Sigmoid colon (tissue), 7 donors: ENCODE measurements around the gene RACK1. TPM values are rescaled to one million over a fixed set of nuclear protein-coding genes. Genes with fewer than 3 reads are reported as not detected.
A peak's percentile ranks its signal among the peaks of the same experiment; 100 is the strongest.

Source experiments
- DNase-seq: peaks from one replicate; pipeline ENCODE4 v3.0.0-alpha.2; 2019
- H3K27ac ChIP-seq, 4 donors: fragments of 200-600 bp; sonication (generic); one replicate each; pipeline ENCODE4 v1.5.1; 2016 to 2019; ENCODE audit warnings: mild to moderate bottlenecking in 1 of 4
- H3K27me3 ChIP-seq, 3 donors: fragments of 200-600 bp; sonication (generic); one replicate each; pipeline ENCODE4 v1.5.1; 2019; ENCODE audit warnings: mild to moderate bottlenecking in 1 of 3
- H3K36me3 ChIP-seq, 4 donors: fragments of 200-600 bp; sonication (generic); one replicate each; pipeline ENCODE4 v1.5.1; 2016 to 2019
- H3K4me1 ChIP-seq, 4 donors: fragments of 200-600 bp; sonication (generic); one replicate each; pipeline ENCODE4 v1.5.1; 2017 to 2019
- H3K4me3 ChIP-seq, 4 donors: fragments of 200-600 bp; sonication (generic); one replicate each; pipeline ENCODE4 v1.5.1; 2017 to 2019; ENCODE audit warnings: mild to moderate bottlenecking in 2 of 4, moderate library complexity in 1 of 4
- H3K9me3 ChIP-seq, 4 donors: fragments of 200-600 bp in 3 of 4; sonication (generic) in 3 of 4; one replicate each; pipeline versions ENCODE4 v1.5.1 to v1.6.1; 2013 to 2019
- CTCF ChIP-seq, 4 experiments: fragments of 450-650 bp in 3 of 4; fragments of 200-600 bp in 1 of 4; IDR thresholded peaks; one replicate each; pipeline ENCODE4 v1.5.1; 2016 to 2019; ENCODE audit warnings: antibody characterized with exemption in 4 of 4, mild to moderate bottlenecking in 3 of 4, moderate library complexity in 2 of 4
- EP300 ChIP-seq, 4 donors: sonication (generic); formaldehyde crosslinking; IDR thresholded peaks; one replicate each; pipeline ENCODE4 v1.6.1; 2017; ENCODE audit warnings: antibody characterized with exemption in 4 of 4
- POLR2A ChIP-seq, 2 donors: fragments of 450-650 bp; IDR thresholded peaks; one replicate each; pipeline ENCODE4 v1.6.1; 2016; ENCODE audit warnings: antibody characterized with exemption in 2 of 2, mild to moderate bottlenecking in 2 of 2, moderate library complexity in 2 of 2
- POLR2AphosphoS5 ChIP-seq, 4 donors: sonication (generic); formaldehyde crosslinking; IDR thresholded peaks; one replicate each; pipeline ENCODE4 v1.6.1; 2017; ENCODE audit warnings: antibody characterized with exemption in 4 of 4
- WGBS, 2 donors: extraction: QIAGEN DNeasy Blood & Tissue Kit; methylation state at CpG; one replicate each; pipeline ENCODE4 v1.1.7; 2013; 5-methylcytosine and 5-hydroxymethylcytosine counted together
- intact Hi-C: fragments of 100-400 bp; cut with DNase I; formaldehyde crosslinking; loops from one replicate; pipeline ENCODE4 v1.15.1; 2023
- polyA plus RNA-seq, 3 donors: library from polyadenylated mRNA; stranded (reverse); fragments of 200-250 nt; gene quantifications; one replicate each; pipeline ENCODE4 v1.2.3, GENCODE V29; 2013
- total RNA-seq, 4 donors: library from RNA; depleted of rRNA; stranded (reverse); fragments of >200 nt; gene quantifications; one replicate each; pipeline ENCODE4 v1.1.0, GENCODE V29; 2016
- donor health status: healthy with polysubstance abuse.
- donor health status: Bipolar disorder and iron deficiency.
- donor health status: healthy.

RACK1 gene
- total and polyA plus RNA-seq, 7 donors: 1,821 to 2,943 (median 2,174) TPM

GRCh38 chr5:181236471-181236870 is 7.2 kb downstream of the RACK1 start:
- no peaks in the 10 kb centered on the region for H3K27me3 ChIP-seq
- DNase-seq: no peak
- H3K9me3 ChIP-seq: no peaks in the 10 kb centered on the region
- TF ChIP-seq CTCF (IDR thresholded peaks at IDR 0.05) (no peak), POLR2A (IDR thresholded peaks at IDR 0.05) (no peak), POLR2AphosphoS5 (IDR thresholded peaks at IDR 0.05) (no peak), EP300 (IDR thresholded peaks at IDR 0.05) (no peak)
- H3K36me3 ChIP-seq: peaks cover 74 to 100% (median 81%) of the 10 kb centered on the region in 4 donors
- H3K4me1 ChIP-seq: peaks cover 0 to 10% (median 8%) of the 10 kb centered on the region in 4 donors
- no peak overlapping the region for H3K4me3 ChIP-seq
- WGBS, 2 donors: 78 to 85% methylated on average over 6 of the region's 6 CpGs
- intact Hi-C loops: no loop called here
- no peak overlapping the region for H3K27ac ChIP-seq

DNA sequence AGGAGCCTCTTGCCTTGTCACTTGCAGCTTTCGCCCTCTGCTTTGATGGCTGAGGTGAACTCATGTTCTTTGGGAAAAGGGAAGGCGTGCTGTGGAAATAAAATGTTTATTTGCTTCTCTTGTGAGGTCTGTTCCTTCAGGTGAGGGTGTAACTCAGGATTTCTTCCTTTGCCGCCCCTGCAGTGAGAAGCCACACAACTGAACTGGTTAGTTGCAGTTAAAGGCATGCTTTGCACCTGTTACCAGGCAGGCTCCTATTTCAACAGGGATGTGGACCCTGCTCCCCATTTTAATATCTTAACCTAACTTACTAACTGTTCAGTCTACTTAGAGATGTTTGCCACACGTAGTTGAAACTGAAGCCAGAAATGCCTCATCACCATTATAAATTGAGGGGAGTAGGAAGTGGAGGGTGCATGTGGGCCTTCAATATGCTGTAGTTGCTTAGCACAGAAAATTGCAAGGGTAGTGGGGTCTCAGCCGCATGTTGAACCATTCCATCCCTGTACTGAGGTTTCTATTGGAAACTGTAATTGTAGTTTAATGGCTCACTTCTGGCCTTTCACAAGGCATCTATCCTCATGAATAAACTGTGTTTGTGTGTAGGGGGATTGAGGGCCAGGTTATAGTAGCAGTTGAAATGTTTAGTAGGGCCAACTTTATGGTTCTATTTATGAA is 7.9 kb downstream of the RACK1 start:
- H3K36me3 ChIP-seq: peaks cover 69 to 100% (median 75%) of the 10 kb centered on the region in 4 donors

GRCh38 chr5:181235323-181235688 is 8.4 kb downstream of the RACK1 start:
- no peaks in the 10 kb centered on the region for H3K27me3 ChIP-seq
- H3K36me3 ChIP-seq: peaks cover 64 to 99% (median 70%) of the 10 kb centered on the region in 4 donors
- 87 to 88% methylated on average over 5 of the region's 5 CpGs for WGBS, 2 donors
- no peak for DNase-seq
- H3K4me1 ChIP-seq: peaks cover 0 to under 1% (median 0%) of the 10 kb centered on the region in 4 donors
- no peaks in the 10 kb centered on the region for H3K9me3 ChIP-seq
- no peak overlapping the region for H3K4me3 ChIP-seq
- H3K27ac ChIP-seq: no peak overlapping the region
- intact Hi-C loops: no loop called here
- TF ChIP-seq EP300 (IDR thresholded peaks at IDR 0.05): no peak
- TF ChIP-seq POLR2A (IDR thresholded peaks at IDR 0.05): no peak
- TF ChIP-seq CTCF (IDR thresholded peaks at IDR 0.05): no peak
- TF ChIP-seq POLR2AphosphoS5 (IDR thresholded peaks at IDR 0.05): no peak

More for the DNA sequence above, 7.9 kb downstream of the RACK1 start:
- Histone ChIP-seq H3K27me3 (no peaks in the 10 kb centered on the region), H3K4me1 (peaks cover 0 to 4% (median 1%) of the 10 kb centered on the region in 4 donors), H3K27ac (no peak overlapping the region), H3K4me3 (no peak overlapping the region), H3K9me3 (no peaks in the 10 kb centered on the region)
- 74 to 79% methylated on average over 5 of the region's 5 CpGs for WGBS, 2 donors
- intact Hi-C loops: no loop called here
- no peak for TF ChIP-seq EP300 (IDR thresholded peaks at IDR 0.05)
- TF ChIP-seq POLR2A (IDR thresholded peaks at IDR 0.05): no peak
- no peak for TF ChIP-seq CTCF (IDR thresholded peaks at IDR 0.05)
- no peak for TF ChIP-seq POLR2AphosphoS5 (IDR thresholded peaks at IDR 0.05)
- no peak for DNase-seq

GRCh38 chr5:181234455-181235306 is 9.0 kb downstream of the RACK1 start:
- Histone ChIP-seq H3K9me3 (no peaks in the 10 kb centered on the region), H3K36me3 (peaks cover 59 to 93% (median 64%) of the 10 kb centered on the region in 4 donors), H3K27ac (no peak overlapping the region), H3K27me3 (no peaks in the 10 kb centered on the region), H3K4me1 (no peaks in the 10 kb centered on the region), H3K4me3 (no peak overlapping the region)
- DNase-seq: no peak
- TF ChIP-seq POLR2AphosphoS5 (IDR thresholded peaks at IDR 0.05) (peak in 1 of 4 donors; percentile 11), CTCF (IDR thresholded peaks at IDR 0.05) (no peak)
- intact Hi-C loops: no loop called here
- 87 to 91% methylated on average over 22 of the region's 22 CpGs for WGBS, 2 donors
